ENCODE results near the gene GGTLC1. TPM values are rescaled to one million over a fixed set of nuclear protein-coding genes. Genes with fewer than 3 reads are reported as not detected.
"Not testable (repeated sequence)": the region's sequence is repeated elsewhere in the genome, so short reads cannot be mapped to it uniquely, and the experiment has no call there.

Gene GGTLC1
- total and polyA plus RNA-seq, 2 of the 8 experiments (the other 6 are each of a cell fraction or from before 2014, with no cell fraction given), result not detected

- H3K4me1 ChIP-seq (replicated peaks in 1 of 4; ENCODE audit: control insufficient read depth in 3 of 4, insufficient read depth in 4 of 4, low read length in 3 of 4); H3K18ac ChIP-seq (ENCODE audit: extremely low read depth, low read length); H4K20me1 ChIP-seq (replicated peaks in 1 of 2; ENCODE audit: control insufficient read depth in 1 of 2, insufficient read depth in 2 of 2, low read length in 2 of 2); H4K5ac ChIP-seq (ENCODE audit: insufficient read length, low read depth, low read length); FAIRE-seq; H2BK20ac ChIP-seq (ENCODE audit: low read length); H3K27me3 ChIP-seq (replicated peaks in 1 of 4; ENCODE audit: control insufficient read depth in 3 of 4, extremely low read depth in 1 of 4, insufficient read depth in 3 of 4, low read length in 3 of 4); H3K9ac ChIP-seq (replicated peaks in 1 of 4; ENCODE audit: extremely low read depth in 1 of 4, low read depth in 3 of 4, low read length in 3 of 4); H2AK5ac ChIP-seq (ENCODE audit: low read depth, low read length); H3K23me2 ChIP-seq (ENCODE audit: low read depth, low read length); H3K4me2 ChIP-seq (ENCODE audit: insufficient read depth in 1 of 2, low read depth in 2 of 2, low read length in 2 of 2); POLR2A ChIA-PET (ENCODE audit: partially characterized antibody); H4K8ac ChIP-seq (ENCODE audit: extremely low read depth, insufficient read depth, low read length); H3K56ac ChIP-seq (replicated peaks; ENCODE audit: insufficient read length, low read depth, low read length); H3K79me1 ChIP-seq (ENCODE audit: low read depth, low read length); H2BK5ac ChIP-seq (ENCODE audit: low read depth, low read length); H2BK12ac ChIP-seq (ENCODE audit: low read depth, low read length); H3K79me2 ChIP-seq (ENCODE audit: control insufficient read depth in 1 of 2, insufficient read depth in 2 of 2, low read length in 2 of 2); H3K9me3 ChIP-seq (ENCODE audit: insufficient read depth in 2 of 2, low read depth in 1 of 2, low read length in 1 of 2); H3K36me3 ChIP-seq (ENCODE audit: control insufficient read depth in 2 of 4, insufficient read depth in 4 of 4, low read length in 3 of 4); H2AFZ ChIP-seq (ENCODE audit: low read length); CTCF ChIA-PET (ENCODE audit: partially characterized antibody); H3K14ac ChIP-seq (ENCODE audit: insufficient read length); H2BK120ac ChIP-seq (replicated peaks; ENCODE audit: low read depth, low read length); H3K4me3 ChIP-seq (ENCODE audit: extremely low read depth in 1 of 4, insufficient read depth in 2 of 4, low read depth in 3 of 4, low read length in 4 of 4); H4K91ac ChIP-seq (replicated peaks; ENCODE audit: insufficient read length, low read length); H3K23ac ChIP-seq (ENCODE audit: insufficient read length); H3K4ac ChIP-seq (replicated peaks; ENCODE audit: insufficient read length, low read depth, low read length); H3K27ac ChIP-seq (ENCODE audit: low read depth, low read length); H2BK15ac ChIP-seq (ENCODE audit: low read length): not testable (repeated sequence)
- WGBS, 2 experiments (ENCODE audit: extremely low coverage in 1 of 2, insufficient coverage in 1 of 2, insufficient read length in 1 of 2, insufficient replicate concordance in 2 of 2, low coverage in 1 of 2, low lambda C conversion rate in 2 of 2, missing lambda C conversion rate in 1 of 2), result 89% methylated on average over 3 of the region's 5 CpGs; no CpG with 5 or more reads in 1 of the 2 experiments
- peak in 1 of 2 experiments; percentile 33 for DNase-seq (ENCODE audit: low read depth in 1 of 2, low spot score in 2 of 2)
Measured at GRCh38 chr20:23981526-23981925, 7.1 kb downstream of the GGTLC1 start.

DNA sequence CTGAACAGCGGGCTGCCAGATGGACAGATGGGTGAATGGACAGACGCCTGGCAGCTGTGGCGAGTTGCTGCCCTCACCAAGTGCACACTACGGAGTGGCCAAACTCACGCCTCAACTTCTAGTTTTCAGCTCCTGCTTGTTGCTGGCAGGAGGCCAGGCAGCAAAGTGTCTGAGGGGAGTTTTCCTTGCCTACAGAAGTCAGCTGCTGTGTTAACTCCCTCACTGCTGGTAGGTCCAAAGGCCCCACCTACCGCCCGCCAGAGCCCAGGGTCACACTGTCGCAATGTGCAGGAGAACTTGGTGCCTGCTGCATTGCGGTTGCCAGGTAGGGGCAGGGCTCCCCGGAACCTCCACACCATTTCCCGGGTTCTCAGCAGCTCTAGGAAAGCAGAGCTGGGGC lies 7.6 kb downstream of the GGTLC1 start:
- H2BK12ac ChIP-seq (ENCODE audit: low read depth, low read length); H4K5ac ChIP-seq (ENCODE audit: insufficient read length, low read depth, low read length); H3K4ac ChIP-seq (replicated peaks; ENCODE audit: insufficient read length, low read depth, low read length); H3K79me1 ChIP-seq (ENCODE audit: low read depth, low read length); H3K18ac ChIP-seq (ENCODE audit: extremely low read depth, low read length); H4K91ac ChIP-seq (replicated peaks; ENCODE audit: insufficient read length, low read length); H2BK120ac ChIP-seq (replicated peaks; ENCODE audit: low read depth, low read length); POLR2A ChIA-PET (ENCODE audit: partially characterized antibody); H2BK5ac ChIP-seq (ENCODE audit: low read depth, low read length); H3K56ac ChIP-seq (replicated peaks; ENCODE audit: insufficient read length, low read depth, low read length); H4K8ac ChIP-seq (ENCODE audit: extremely low read depth, insufficient read depth, low read length); H2AFZ ChIP-seq (ENCODE audit: low read length); H3K23ac ChIP-seq (ENCODE audit: insufficient read length); H3K23me2 ChIP-seq (ENCODE audit: low read depth, low read length); H2BK20ac ChIP-seq (ENCODE audit: low read length); H3K36me3 ChIP-seq (ENCODE audit: control insufficient read depth in 2 of 4, insufficient read depth in 4 of 4, low read length in 3 of 4); H3K9me3 ChIP-seq (ENCODE audit: insufficient read depth in 2 of 2, low read depth in 1 of 2, low read length in 1 of 2); H3K27ac ChIP-seq (ENCODE audit: low read depth, low read length); H3K27me3 ChIP-seq (replicated peaks in 1 of 4; ENCODE audit: control insufficient read depth in 3 of 4, extremely low read depth in 1 of 4, insufficient read depth in 3 of 4, low read length in 3 of 4); H2BK15ac ChIP-seq (ENCODE audit: low read length); H2AK5ac ChIP-seq (ENCODE audit: low read depth, low read length); H3K9ac ChIP-seq (replicated peaks in 1 of 4; ENCODE audit: extremely low read depth in 1 of 4, low read depth in 3 of 4, low read length in 3 of 4); H3K4me1 ChIP-seq (replicated peaks in 1 of 4; ENCODE audit: control insufficient read depth in 3 of 4, insufficient read depth in 4 of 4, low read length in 3 of 4); H4K20me1 ChIP-seq (replicated peaks in 1 of 2; ENCODE audit: control insufficient read depth in 1 of 2, insufficient read depth in 2 of 2, low read length in 2 of 2); H3K79me2 ChIP-seq (ENCODE audit: control insufficient read depth in 1 of 2, insufficient read depth in 2 of 2, low read length in 2 of 2); H3K14ac ChIP-seq (ENCODE audit: insufficient read length); H3K4me3 ChIP-seq (ENCODE audit: extremely low read depth in 1 of 4, insufficient read depth in 2 of 4, low read depth in 3 of 4, low read length in 4 of 4); FAIRE-seq; H3K4me2 ChIP-seq (ENCODE audit: insufficient read depth in 1 of 2, low read depth in 2 of 2, low read length in 2 of 2): not testable (repeated sequence)
- 96% methylated on average over 7 of the region's 11 CpGs; no CpG with 5 or more reads in 1 of the 2 experiments for WGBS, 2 experiments (ENCODE audit: extremely low coverage in 1 of 2, insufficient coverage in 1 of 2, insufficient read length in 1 of 2, insufficient replicate concordance in 2 of 2, low coverage in 1 of 2, low lambda C conversion rate in 2 of 2, missing lambda C conversion rate in 1 of 2)
- CTCF ChIA-PET (ENCODE audit: partially characterized antibody), result interaction anchor here (1.7 kb wide), 1 partner anchor 11 kb away, joined by 3 read pairs; no protein-coding TSS in a partner anchor
- peak in 1 of 2 experiments; percentile 42 for DNase-seq (ENCODE audit: low read depth in 1 of 2, low spot score in 2 of 2)

Measured in H1 (cell line).